CD4-positive, alpha-beta T cell treated with Interferon alpha-2 for 1 hour (primary cell): ENCODE results near the gene FLNB.

Experiments used
- DNase-seq, 2 donors: peaks; one replicate each; pipeline ENCODE4 v3.0.0-alpha.2; 2020 to 2022

FLNB gene

DNA sequence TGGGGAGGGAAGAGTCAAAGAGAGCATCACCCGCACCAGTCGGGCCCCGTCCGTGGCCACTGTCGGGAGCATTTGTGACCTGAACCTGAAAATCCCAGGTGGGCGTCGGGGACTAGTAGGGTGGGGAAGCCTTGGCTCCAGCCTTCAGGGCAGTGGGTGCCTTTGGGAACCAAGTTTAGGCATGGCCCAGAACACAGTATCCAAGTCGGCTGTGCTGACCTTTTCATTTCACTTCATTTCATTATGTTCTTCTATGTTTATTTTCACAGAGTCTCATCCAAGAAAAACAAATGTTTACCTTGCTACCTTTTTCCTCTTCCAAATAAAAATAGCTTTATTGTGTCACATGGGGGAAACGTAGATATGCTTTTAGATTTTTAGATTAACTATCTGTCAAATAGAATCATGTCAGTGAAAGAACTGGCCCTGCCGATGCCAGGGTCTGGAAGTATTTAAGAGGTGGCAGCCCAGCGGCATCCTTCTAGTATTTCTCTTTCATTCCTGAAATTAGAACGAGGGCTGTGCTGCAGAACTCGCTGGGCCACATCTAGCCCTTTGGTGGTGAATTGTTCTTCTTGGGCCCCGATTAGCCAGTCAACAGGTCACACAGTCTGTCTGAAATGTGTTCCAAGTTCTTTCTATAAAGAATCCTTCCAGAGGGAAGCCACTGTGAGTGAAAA lies 142.0 kb downstream of the FLNB start:
- no peak for DNase-seq

DNA sequence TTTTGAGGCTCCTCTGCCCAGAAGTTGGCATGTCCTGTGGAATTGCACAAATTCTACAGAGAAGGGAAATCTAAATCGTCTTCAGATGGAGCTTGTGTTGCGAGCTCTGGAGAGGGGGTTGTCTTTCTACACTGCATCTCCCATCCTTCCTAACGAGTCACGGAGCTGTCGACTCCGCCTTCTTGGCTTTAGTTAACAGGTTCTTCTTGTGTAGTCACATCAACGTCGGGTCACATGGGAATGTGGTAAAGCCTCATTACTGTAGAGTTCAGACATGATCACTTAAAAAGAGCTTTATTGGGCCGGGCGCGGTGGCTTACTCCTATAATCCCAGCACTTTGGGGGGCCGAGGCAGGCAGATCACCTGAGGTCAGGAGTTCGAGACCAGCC lies 142.6 kb downstream of the FLNB start:
- DNase-seq, result no peak

DNA sequence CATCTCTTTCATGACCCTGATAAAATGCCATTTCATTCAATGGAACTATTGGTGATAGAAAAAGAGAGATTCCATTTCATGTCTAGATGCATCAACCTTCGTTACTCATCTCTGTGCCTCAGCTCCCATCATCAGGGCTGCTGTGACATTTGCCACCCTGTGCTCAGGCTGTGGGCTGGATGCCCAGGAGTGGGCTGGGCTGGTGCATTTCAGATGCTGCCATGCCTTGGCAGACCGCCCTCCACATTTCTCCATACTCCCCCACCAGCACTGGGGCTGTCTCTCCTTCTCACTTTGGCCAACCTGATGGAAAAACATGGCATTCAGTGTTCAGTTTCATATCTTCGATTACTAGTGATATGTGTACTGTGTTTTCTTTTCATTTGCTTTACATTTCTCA lies 143.4 kb downstream of the FLNB start:
- no peak for DNase-seq

DNA sequence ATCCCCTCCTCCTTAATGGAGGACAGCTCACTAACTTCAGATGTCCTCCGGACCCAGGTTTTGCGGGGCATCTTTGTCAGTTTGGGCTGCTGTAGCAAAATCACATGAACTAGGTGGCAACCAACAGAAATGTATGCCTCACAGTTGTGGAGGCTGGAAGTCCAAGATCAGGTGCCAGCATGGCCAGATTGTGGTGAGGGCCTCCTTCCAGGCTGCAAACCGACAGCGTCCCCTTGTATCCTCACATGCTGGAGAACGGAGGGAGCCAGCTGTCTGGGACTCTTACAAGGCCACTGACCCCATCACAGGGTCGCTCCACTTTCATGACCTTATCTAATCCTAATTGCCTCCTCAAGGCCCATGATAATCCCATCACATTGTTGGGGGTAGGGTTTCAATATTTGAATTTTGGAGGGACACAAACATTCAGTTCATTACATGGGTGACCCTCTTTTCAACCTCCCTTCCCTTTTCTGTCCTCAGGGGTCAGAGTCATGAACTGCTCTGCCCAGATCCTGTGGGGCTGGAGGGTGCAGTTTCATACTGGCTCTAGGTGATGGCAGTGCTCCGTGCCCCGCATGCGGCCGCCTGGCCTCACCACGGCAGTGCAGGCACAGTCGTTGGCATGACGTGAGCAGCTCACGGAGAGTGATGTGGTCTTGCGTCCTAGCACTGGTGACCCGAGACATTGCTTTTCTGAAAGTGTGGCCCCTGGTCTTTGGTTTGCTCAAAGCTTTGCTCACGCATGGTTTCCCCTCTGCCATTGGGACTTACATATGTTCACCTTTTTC lies 144.2 kb downstream of the FLNB start:
- no peak for DNase-seq

DNA sequence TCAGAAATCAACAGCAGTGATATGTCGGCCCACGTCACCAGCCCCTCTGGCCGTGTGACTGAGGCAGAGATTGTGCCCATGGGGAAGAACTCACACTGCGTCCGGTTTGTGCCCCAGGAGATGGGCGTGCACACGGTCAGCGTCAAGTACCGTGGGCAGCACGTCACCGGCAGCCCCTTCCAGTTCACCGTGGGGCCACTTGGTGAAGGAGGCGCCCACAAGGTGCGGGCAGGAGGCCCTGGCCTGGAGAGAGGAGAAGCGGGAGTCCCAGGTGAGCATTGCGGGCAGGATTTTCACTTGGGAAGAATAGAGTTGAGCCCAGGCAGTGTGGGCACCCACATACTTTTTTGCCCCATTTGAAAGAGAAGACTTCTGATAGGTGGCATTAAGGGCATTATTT lies 145.1 kb downstream of the FLNB start:
- DNase-seq, result no peak

DNA sequence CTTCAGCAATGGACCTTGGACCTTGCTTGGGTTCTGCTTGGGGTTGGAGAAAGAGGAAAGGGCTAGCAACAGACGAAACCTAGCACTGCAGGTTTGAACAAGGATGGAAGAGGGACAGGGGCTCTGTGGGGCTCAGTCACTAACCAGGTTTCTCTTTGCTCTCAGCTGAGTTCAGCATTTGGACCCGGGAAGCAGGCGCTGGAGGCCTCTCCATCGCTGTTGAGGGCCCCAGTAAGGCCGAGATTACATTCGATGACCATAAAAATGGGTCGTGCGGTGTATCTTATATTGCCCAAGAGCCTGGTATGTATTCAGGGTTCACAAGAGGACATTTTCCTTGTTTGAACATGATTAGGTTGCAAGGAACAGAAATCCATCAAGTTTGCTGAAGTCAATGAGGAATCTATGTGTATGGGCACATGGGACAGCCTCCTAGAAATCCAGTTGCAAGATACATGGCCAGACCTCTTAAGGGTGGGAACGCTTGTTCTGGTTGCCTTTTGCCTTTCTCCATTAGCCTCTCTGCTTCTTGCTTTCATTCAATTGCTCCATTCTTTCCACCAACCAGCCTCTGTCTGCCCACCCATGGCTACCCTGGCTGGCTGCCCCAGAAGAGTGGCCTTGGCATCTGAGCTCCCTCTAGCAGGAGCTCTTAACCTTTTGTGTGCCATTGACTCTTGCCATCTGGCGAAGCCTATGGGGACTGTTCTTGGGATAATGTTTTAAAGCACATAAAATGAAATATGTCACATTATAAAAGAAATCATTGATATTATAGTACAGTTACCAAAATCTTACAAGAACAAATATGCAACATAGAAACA lies 146.6 kb downstream of the FLNB start:
- no peak for DNase-seq

DNA sequence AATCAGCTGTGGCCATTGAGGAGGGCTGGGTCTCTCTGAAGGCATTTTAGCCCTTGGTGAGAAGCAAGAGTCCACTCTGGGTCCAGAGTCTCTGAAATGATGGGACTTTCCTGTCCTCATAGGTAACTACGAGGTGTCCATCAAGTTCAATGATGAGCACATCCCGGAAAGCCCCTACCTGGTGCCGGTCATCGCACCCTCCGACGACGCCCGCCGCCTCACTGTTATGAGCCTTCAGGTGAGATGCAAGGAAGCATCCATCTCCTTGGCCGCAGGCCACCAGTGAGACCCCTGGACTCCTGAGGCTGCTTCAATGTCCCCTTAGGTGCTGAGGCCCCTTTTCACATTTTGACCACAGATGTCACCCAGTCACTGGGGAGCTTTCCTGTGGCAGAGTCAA lies 147.6 kb downstream of the FLNB start:
- DNase-seq, result no peak

DNA sequence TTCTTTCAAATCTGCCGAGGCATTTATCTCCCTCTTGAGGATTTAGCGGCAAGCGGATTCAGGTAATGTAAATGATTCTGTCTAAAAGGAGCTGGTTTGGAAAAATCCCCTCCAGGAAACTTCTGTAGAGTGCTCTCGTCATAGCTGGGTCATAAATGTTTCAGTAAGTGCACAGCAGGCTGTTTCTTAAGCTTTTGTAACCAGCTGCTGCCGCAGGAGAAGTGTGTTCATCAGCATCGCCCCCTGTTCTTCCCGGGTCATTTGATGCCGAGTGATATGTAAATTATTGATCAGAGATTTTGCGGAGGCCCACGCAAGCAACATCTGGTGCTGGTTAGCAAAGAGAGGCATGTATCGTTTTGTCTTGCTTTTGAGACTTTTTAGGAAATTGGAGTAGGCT lies 149.5 kb downstream of the FLNB start:
- DNase-seq, result no peak

DNA sequence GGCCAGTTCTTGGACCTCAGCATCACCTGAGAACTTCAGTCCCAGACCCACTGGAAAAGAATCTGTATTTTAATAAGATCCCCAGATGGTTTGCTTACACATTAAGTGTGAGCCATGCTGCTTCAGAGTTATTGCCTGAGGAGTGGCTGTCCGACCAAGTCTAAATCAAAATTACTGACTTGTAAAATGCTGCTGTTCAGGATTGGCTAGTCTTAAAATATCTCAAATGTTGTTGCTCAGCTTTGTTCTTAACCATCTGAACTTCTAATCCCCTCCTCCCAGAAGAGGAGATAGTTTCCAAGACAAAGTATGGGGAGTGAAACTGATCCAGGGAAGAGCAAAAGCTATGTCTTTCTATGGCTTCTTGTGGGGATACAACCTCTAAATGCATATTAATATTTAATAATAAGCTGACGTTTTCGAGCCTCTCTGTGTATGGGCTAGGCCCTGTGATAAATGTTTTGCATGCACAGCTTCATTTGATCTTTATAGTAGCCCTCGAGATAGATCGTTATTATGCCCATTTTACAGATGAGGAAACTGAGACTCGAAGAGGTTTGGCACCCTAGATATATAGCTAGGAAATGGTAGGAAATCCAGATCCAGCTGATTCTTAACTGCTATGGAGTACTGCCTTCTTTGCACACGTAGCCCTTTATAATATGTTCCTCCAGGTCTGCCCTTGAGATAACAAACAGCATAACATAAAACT lies 150.4 kb downstream of the FLNB start:
- no peak for DNase-seq

DNA sequence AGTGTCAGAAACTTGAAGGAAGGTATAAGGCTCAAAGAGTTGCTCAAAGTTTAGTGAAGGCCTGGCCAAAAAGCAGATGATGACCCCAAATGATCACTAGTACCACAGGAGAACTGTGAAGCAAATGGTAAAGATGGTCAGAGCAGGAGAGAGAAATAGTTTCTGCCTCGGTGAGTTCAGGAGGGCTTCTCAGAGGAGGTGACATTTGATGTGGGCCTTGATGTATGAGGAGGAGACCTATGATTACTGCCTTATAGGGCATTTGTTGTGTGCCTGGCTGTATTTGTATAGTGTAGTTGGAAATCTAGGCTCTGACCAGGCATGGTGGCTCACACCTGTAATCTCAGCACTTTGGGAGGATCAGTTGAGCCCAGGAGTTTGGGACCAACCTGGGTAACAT lies 152.2 kb downstream of the FLNB start:
- no peak for DNase-seq

DNA sequence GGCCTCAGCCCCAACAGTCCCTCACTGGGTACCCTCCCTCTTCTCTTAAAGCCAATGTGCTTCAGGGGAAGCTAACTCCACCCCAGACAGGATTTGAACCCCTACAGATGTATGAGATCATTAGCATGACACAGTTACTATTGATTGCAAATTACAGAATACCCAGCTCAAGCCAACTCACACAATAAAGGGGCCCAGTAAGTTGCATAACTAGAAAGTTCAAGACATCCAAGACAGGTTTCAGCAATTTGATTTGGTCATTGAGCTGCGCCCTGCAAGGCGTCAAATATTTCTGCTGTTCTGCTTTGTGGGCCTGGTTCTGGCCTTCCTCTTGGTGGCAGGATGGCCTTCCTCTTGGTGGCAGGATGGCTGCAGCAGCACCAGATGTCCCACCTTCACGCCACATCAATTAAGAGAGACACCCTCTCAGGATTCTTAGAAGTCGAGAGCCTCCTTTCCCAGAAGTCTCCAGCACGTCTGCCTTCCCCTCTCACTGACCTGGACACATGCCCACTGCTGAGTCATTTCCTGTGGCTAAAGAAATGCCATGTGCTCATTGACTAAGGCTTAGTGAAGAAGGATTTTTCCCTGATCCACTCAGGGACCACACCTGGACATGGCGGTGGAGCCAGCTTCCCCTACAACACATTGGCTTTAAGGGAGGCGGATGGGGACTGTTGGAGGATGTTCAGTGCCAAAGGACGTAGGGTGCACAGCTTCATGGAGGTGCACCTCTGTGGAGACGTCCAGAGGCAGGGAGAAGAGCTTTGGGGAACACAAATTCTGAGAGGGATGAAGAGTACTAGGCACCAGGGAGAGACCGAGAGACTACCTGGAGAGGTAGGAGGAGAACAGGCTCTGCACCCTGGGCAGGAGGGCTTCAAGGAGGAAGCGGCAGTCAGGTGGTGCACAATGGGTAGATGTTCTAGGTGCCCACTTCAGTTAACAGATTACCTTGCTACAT lies 153.5 kb downstream of the FLNB start:
- DNase-seq, result no peak

DNA sequence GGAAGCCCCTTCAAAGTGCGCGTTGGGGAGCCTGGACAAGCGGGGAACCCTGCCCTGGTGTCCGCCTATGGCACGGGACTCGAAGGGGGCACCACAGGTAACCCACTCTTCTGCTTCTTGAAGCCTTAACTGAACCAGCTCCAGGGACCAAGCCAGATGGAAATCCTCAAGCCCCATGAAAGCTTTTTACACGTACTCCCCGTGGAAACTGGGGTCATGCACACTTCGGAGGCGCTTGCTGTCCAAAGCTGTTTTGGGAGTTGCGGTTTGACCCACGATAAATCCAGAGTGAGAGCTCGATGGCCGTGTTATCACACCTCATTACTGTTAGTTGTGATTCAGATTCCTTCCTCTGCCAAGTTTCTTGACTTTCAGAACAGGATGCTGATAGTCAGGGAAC lies 155.0 kb downstream of the FLNB start:
- DNase-seq, result no peak

DNA sequence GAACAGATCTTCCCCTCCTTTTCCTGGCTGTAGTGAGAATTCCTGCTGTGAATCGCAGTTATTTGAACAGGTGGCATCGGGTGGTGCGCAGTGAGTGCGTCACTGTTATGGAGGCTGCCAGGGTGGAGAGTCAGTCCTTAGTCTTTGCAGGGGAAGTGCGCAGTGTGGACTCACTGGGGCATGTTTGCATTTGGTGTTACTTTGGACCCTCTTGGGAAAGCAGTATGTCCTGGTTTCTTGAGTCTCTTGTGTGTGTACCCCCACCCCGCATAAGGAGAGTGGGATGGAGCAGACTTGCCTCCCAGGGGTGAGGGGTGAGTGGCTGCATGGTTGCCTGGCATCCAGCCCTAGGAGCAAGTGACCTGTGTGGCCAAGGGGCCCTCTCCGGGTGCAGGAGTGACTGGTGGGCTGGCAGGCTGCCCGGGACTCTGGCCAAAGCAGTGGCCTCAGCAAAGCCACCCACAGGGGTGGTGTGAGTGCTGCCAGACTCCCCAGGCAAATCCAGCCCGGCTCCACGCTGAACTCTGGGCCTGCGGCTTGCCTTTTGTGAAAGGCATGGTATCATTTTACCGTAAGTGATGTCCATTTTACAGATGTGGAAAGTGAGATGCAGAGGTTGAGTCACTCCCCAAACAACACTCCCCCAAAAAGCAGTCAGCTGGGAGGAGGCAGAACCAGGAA lies 156.1 kb downstream of the FLNB start:
- no peak for DNase-seq

DNA sequence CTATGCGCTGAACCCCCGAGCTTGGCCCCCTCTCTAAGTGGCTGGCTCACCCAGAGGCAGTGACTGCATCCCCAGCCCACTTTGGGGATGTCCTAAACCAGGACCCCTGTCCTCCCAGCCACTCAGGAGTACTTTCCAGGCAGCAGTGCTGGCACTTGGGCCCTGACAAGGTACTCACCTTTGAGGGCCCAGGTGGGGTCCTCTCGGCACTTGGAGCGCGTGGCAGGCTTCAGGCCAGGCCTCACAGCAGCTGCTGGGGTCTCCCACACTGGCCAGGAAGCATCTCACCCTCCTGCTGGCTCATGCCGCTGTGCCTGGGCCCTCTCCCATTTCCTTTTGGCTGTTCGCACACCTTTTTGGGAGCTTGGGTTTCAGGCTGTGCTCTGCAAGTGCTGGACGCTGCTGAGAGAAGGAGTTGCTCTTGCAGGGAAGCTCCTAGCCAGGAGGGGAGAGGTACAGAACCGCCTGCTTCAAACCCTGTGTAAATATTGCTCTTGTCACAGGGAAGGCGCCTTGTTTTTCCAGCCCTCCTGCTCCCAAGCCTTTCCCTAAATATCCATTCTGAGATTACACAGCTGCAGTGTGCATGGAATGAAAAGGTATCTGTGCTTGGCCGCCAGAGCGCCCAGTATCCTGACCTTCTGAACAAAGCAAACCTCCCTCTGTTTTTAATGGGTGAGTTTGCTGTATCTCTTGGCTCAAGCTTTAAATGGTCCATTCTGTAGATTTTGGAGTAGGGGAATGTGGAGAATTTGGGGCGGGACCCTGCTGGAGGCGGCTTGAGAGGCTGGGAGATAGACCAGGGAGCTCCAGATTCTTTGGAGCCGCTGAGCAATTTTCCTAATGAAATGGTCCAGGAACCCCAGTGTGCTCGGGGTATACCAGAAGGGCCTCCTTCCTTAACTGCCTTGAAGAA lies 156.9 kb downstream of the FLNB start:
- no peak for DNase-seq

DNA sequence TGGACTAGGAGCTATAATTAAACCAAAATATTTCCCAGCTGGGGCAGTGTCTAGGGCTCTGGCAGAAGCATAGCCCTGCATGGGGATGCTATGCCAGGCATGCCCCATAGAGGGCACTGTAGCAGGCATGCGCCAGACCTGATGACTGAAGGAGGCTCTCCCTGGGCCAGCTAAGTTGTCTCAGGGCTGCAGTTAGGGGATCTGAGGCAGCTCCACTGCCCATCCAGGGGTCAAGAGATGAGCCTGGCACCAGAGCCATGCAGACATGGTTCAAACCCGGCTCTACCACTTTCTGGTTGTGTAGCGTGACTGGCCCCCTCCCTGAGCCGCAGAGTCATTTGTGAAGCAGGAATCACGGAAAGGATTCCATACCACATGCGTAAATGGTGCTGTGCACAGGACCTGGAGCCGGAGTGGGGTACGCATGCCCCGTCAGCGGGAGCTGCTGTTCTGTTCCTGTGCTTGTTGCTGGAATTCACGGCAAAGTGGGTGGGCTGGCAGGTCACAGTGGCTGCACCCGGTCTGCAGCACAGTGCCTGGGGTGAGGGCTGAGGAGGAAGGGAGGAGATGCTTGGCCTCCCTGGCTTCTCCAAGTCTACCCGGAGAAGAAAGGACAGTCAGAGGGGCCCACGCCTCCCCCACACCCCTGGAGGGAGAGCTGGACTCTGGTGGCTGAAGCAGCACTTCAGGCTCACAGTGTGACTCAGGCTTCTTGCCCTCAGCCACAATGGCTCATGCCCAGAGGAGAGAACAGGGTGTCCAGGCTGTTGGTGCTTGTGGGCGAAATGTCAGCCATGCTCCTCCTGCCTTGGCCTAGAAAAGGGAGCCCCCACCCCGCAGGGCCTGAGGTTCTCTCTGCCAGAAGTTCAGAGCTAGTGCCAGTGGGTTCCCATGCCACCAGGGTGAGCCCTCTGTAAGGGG lies 159.5 kb downstream of the FLNB start:
- peak; percentile 36 to 46 for DNase-seq

DNA sequence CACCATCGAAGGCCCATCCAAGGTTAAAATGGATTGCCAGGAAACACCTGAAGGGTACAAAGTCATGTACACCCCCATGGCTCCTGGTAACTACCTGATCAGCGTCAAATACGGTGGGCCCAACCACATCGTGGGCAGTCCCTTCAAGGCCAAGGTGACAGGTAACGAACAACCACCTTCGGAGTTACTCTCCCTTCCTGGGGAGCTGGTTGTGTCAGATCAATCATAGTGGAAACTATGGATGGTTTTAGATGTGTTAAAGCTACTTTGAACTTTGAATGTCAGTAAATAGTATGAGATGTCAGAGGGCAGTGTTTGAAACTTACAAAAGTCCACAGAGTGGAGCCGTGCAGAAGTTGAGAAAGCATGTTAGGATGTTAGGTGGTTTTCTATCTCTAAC lies 160.3 kb downstream of the FLNB start:
- no peak for DNase-seq

DNA sequence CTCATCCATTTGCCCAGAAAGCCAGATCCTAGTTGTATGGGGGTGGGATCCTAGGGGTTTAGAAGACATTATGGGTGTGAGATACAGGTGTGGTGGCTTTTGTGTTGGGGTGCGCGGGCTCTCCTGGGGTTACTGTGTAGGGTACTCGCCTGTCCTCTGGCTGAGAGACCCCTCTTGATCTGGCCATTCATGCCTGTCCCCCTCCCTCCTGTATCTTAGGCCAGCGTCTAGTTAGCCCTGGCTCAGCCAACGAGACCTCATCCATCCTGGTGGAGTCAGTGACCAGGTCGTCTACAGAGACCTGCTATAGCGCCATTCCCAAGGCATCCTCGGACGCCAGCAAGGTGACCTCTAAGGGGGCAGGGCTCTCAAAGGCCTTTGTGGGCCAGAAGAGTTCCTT lies 161.1 kb downstream of the FLNB start:
- DNase-seq, result no peak

DNA sequence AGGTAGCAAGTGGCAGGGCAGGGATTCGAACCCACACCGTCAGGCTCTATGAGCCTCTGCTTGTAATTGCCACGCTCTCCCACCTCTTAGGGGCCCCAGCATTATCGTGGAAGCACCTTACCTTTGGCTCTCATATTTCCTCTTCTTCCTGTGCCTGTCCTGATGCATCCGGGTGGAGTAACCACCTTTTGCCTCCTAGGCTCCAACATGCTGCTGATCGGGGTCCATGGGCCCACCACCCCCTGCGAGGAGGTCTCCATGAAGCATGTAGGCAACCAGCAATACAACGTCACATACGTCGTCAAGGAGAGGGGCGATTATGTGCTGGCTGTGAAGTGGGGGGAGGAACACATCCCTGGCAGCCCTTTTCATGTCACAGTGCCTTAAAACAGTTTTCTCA lies 162.2 kb downstream of the FLNB start:
- no peak for DNase-seq

DNA sequence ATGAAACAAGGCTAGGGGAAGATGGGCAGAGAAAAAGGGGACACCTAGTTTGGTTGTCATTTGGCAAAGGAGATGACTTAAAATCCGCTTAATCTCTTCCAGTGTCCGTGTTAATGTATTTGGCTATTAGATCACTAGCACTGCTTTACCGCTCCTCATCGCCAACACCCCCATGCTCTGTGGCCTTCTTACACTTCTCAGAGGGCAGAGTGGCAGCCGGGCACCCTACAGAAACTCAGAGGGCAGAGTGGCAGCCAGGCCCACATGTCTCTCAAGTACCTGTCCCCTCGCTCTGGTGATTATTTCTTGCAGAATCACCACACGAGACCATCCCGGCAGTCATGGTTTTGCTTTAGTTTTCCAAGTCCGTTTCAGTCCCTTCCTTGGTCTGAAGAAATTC lies 162.9 kb downstream of the FLNB start:
- DNase-seq, result no peak
